CD4-positive, alpha-beta T cell treated with Interleukin-6 for 4 hours (primary cell): ENCODE data around the gene TMEM161A.
A peak's percentile ranks its signal among the peaks of the same experiment; 100 is the strongest.
"Not testable (repeated sequence)": the region's sequence is repeated elsewhere in the genome, so short reads cannot be mapped to it uniquely, and the experiment has no call there.

Experiments
- DNase-seq: peaks from one replicate; pipeline ENCODE4 v3.0.0-alpha.2; 2020; ENCODE audit warnings: mixed read lengths

TMEM161A gene

GRCh38 chr19:19120308-19121231 lies 17.7 kb downstream of the TMEM161A start:
- no peak for DNase-seq

DNA sequence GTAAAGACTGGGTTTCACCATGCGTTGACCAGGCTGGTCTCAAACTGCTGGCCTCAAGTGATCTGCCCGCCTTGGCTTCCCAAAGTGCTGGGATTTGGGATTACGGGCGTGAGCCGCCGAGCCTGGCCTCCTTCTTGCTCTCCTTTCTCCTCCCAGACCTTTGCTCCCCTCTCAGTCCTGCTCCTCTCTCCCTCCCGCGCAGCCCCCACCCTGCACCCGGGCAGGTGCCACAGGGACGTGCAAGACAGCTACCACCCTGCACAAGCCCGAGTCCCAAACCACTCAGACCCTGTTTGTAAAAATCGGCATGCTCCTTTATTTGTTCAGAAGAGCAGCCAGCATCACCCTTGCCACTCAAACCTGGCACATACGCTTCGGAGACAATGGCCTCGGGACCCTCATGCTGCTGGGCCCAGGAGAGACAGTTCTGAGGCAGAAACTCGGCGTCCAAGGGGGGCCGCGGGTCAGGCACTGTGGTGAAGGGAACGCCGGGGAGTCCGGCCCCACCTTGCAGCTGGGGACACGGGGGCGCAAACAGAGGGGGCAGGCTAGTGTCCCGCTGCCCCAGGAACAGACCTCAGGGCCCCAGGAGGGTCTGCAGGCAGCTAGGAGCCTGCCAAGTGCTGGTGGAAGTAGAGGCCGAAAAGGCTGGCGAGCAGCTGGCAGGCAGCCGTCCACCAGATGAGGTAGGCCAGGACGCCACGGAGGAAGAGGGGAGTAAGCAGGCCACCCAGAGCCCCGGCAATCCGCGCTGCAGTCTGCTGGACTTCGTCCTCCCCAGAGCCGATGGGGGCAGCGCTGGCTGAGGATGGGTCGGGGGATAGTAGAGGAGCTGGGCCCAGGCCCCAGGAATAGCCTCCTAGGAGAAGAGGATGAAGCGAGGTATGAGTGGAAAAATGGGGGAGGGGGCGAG lies 18.7 kb downstream of the TMEM161A start:
- no peak for DNase-seq

GRCh38 chr19:19115954-19116353 lies 22.3 kb downstream of the TMEM161A start:
- DNase-seq = peak; percentile 61

- no peak for DNase-seq
Observed at GRCh38 chr19:19113040-19113626, 25.1 kb downstream of the TMEM161A start.

- DNase-seq = no peak
Observed at GRCh38 chr19:19111967-19112580, 26.2 kb downstream of the TMEM161A start.

GRCh38 chr19:19111136-19111835 lies 27.0 kb downstream of the TMEM161A start:
- DNase-seq = no peak

DNA sequence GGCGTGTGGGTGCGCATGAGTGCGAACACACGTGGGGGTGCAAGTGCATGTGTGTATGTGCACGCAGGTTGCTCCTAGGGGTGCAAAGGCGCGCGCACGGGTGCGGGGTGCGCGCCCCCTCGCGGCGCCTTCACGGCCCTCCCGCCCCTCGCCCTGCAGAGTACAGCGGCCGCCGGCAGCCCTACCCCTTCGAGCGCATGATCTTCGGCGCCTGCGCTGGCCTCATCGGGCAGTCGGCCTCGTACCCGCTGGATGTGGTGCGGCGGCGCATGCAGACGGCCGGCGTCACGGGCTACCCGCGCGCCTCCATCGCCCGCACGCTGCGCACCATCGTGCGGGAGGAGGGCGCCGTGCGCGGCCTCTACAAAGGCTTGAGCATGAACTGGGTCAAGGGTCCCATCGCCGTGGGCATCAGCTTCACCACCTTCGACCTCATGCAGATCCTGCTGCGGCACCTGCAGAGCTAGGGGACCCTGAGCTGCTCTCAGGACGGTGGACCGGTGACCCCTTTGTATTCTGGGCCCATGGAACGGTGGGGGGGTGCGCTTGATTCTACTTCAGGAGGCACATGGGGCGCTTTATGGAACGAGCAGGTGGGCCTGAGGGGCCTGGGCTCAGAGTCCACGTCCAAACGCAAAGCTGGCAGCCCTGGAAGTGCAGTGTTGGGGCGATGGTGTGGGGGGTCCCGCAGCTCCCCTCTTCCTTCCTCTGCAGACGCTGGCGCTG lies 27.7 kb downstream of the TMEM161A start:
- peak; percentile 26 for DNase-seq

DNA sequence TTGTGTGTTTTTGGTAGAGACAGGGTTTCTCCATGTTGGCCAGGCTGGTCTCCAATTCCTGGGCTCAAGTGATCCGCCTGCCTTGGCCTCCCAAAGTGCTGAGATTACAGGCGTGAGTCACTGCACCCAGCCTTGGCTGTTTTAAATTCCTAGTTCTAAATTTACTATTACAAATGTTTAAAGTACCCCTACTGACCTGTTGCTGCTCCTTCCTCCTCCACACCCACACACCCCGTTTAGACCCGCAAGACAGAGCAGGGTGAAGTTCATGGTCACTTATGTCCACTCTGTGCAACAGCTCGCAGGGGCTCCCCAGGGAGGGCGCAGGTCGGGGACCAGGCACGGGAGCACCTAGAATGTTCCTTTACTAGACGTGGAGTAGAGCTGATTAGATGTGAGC lies 28.7 kb downstream of the TMEM161A start:
- DNase-seq = no peak

- no peak for DNase-seq
Observed at GRCh38 chr19:19107654-19108053, 30.6 kb downstream of the TMEM161A start.

DNA sequence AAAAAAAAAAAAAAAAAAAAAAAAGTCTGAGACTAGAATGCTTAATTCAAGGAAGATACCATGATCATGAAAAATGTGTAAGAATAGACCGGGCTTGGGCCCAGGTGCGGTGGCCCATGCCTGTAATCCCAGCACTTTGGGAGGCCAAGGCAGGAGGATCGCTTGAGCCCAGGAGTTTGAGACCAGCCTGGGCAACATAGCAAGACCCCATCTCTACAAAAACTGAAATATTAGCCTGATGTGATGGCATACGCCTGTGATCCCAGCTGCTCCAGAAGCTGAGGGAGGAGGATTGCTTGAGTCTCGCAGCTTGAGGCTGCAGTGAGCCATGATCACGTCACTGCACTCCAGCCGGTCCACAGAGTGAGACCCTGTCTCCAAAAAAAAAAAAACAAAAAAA lies 31.3 kb downstream of the TMEM161A start:
- not testable (repeated sequence) for DNase-seq

DNA sequence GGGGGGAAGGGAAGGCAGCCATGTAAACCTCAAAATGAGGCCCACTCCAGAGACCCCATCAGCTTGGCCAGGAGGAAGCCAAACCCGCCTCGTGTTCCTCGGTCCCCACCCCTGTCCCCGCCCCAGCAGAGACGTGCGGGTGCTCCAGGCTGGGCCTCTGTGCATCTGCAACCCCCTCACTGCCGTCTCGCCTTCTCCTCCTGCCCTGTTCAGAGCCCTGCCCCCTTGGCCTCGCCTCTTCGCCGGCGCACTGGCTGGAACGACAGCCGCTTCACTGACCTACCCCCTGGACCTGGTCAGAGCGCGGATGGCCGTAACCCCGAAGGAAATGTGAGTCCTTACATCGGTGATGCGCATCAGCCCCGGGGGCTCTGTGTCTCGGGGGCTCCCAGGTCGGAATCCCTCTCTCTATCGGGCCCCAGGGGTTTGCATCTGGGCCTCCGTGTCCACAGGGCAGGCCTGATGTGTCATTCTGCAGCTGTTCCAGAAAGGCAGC lies 32.2 kb downstream of the TMEM161A start:
- no peak for DNase-seq

DNA sequence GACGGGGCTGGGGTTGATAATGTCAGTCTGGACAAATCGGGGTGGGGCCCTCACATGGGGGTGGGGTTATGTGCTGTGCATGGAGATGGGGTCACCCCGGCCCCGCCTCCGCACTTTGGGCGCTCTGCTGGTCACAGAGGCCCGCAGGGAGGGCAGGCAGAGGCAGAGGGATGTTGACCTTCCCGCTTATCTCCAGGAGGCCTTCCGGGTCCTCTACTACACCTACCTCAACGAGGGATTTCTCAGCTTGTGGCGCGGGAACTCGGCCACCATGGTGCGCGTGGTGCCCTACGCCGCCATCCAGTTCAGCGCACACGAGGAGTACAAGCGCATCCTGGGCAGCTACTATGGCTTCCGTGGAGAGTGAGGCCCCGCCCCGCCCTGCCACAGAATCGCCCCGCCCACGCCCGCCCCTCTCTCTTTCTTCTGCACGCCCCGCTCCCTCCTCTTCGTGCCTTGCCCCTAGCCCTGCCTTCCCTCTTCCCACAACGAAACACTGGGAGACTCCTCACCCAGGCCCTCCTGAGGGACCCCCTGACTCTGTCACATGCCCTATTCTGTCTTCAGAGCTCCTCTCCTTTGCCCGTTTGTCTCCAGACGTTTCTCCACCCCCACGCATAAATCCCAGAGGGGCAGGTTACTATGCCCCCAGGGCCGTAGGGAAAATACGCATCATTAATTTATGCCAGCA lies 32.8 kb downstream of the TMEM161A start:
- peak; percentile 24 for DNase-seq

DNA sequence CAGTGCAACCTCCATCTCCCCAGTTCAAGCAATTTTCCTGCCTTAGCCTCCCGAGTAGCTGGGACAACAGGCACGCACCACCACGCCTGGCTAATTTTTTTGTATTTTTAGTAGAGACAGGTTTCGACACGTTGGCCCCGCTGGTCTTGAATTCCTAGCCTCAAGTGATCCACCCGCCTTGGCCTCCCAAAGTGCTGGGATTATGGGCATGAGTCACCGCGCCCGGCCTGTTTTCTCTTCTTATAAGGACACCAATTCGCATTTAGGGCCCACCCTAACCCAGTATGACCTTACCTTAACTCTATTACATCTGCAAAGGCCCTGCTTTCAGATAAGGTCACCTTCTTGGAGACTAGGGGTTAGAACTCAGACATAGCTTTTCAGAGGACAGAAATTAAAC lies 35.1 kb downstream of the TMEM161A start:
- no peak for DNase-seq

DNA sequence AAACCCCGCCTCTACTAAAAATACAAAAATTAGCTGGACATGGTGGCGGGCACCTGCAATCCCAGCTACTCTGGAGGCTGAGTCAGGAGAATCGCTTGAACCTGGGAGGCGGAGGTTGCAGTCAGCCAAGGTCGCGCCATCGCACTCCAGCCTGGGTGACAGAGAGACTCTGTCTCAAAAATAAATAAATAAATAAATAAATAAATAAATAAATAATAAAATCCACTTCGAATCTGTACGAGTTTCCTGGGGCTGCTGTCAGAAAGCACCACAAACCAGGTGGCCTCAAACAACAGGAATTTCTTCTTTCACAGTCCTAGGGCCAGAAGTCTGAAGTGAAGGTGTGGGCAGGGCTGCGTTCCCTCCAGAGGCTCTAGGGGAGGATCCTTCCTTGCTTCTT lies 35.7 kb downstream of the TMEM161A start:
- not testable (repeated sequence) for DNase-seq

- DNase-seq = no peak
Observed at GRCh38 chr19:19101540-19101939, 36.7 kb downstream of the TMEM161A start.

DNA sequence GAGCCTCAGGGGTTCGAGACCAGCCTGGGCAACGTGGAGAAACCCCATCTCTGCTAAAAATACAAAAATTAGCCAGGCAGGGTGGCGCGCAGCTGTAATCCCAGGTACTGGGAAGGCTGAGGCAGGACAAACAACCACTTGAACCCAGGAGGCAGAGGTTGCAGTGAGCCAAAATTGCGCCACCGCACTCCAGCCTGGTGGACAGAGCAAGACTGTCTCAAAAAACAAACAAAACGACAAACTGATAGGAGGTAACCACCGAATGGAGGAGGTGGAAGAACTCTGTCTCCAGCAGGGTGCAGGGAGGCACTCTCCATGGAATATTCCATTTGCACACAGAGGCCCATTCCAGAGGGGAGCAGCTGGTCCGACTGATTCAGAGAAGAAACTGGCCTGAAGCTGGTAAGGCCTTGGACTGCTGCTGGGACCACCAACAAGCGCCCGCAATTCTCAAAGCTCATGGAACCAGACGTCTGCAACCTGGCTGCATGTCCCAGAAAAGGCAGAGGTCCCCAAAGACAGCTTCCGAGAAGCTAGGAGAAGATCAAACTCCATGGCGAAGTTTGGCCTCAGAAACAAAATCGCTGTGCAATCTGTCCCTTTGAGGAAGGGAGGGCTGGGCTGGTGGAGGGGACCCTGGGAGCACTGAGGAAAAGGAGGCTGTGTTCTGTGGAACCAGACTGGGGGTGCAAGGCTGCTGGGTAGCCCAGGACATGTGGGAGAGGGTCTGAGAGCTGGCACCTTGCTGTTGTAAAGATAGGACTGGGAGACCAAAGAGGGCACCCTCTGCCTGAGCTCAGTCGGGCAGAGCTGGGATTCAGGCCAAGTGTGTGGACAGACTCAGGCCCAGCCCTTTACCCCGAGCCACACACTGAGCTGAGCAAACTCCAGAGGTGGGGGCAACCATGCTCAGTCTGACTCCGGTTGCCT lies 39.3 kb downstream of the TMEM161A start:
- no peak for DNase-seq

DNA sequence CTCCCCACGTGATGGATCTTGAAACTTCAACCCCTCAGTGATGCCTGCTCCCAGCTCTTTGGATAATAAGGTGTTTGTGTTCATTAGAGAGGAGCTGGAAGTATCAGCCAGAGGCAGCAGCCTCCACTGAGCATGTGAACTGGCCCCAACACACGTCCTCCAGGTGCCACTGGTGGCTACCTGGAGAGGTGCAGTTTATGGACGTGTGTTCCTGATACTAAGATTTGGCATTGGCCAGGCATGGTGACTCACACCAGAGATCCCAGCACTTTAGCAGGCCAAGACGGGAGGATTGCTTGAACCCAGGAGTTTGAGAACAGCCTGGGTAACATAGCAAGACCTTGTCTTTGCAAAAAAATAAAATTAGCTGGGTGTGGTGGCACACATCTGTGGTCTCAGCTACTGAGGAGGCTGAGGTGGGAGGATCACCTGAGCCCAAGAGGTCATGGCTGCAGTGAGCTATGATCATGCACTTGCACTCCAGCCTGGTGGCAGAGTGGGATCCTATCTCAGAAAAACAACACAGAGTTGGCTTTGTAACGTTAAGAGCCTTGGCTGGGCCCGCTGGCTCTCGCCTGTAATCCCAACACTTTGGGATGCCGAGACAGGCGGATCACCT lies 40.1 kb downstream of the TMEM161A start:
- no peak for DNase-seq

DNA sequence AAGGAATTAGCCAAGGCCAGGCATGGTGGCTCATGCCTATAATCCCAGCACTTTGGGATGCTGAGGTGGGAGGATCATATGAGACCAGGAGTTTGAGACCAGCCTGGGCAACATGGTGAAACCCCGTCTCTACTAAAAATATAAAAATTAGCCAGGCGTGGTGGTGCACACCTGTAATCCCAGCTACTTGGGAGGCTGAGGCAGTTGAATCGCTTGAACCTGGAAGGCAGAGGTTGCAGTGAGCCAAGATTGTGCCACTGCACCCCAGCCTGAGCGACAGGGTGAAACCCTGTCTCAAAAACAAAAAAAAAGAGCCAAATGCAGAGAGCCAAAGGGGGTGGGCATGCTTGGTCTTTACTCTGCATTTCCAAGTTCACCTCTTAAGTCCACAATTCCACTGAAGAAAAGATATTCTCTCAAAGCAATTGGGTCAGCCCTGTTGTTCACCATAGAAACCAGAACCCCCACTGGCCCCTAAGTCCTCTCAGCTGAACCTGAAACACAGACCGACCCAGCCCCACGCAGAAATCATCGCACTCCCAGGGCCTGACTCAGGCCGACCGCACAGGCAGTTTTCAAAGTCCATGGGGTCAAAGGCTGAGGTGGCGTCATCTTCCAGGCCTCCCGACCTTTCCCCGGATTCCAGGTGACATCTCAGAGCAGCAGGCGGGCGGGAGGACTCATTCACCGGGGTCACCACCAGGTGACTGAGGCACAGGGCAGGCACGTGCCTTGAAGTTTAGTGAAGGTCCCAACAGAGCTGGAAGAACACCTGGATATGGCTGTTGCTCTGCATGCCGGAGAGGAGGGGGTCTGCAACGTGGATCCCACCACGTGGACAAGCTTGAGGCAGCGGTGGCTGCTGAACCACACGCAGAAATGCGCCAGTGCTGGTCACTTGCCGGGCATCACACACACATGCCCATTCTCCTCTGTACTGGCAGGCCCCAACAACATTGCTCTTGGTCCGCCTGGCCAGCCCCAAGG lies 41.3 kb downstream of the TMEM161A start:
- DNase-seq = no peak
